Cardiac fibroblast (primary cell): ENCODE results near the gene MAN1A2.
"Not testable (repeated sequence)": the region's sequence is repeated elsewhere in the genome, so short reads cannot be mapped to it uniquely, and the experiment has no call there.

ENCODE experiments used
- DNase-seq, 2 donors: peaks; one replicate each; pipeline versions ENCODE4 v3.0.0 to v3.0.0-alpha.2; 2010; ENCODE audit warnings: low read depth in 2 of 2
- H3K4me3 ChIP-seq, 2 donors: replicated peaks in 1 of 2; 1 replicate in 1 of 2; 2 replicates in 1 of 2; pipeline ENCODE4 v1.5.1; 2011; ENCODE audit warnings: low read depth in 2 of 2, low read length in 2 of 2, mild to moderate bottlenecking in 2 of 2, moderate library complexity in 1 of 2
- TF ChIP-seq, protein P1 (sequence below): IDR thresholded peaks from one replicate; pipeline ENCODE4 v1.5.1; 2011; ENCODE audit warnings: low read depth, mild to moderate bottlenecking, low read length, inconsistent platforms

The MAN1A2 gene

GRCh38 chr1:117367046-117368025 lies at the start of gene MAN1A2:
Gene MAN1A2 (plus strand): TSS chr1:117367449. CDS start chr1:117368184, 735 bp downstream.
- H3K4me3 ChIP-seq: peak within 1 kb of the TSS; percentile 83 to 87
- TF ChIP-seq, protein P1, sequence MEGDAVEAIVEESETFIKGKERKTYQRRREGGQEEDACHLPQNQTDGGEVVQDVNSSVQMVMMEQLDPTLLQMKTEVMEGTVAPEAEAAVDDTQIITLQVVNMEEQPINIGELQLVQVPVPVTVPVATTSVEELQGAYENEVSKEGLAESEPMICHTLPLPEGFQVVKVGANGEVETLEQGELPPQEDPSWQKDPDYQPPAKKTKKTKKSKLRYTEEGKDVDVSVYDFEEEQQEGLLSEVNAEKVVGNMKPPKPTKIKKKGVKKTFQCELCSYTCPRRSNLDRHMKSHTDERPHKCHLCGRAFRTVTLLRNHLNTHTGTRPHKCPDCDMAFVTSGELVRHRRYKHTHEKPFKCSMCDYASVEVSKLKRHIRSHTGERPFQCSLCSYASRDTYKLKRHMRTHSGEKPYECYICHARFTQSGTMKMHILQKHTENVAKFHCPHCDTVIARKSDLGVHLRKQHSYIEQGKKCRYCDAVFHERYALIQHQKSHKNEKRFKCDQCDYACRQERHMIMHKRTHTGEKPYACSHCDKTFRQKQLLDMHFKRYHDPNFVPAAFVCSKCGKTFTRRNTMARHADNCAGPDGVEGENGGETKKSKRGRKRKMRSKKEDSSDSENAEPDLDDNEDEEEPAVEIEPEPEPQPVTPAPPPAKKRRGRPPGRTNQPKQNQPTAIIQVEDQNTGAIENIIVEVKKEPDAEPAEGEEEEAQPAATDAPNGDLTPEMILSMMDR: no peak
- DNase-seq: peak; percentile 71 to 85

GRCh38 chr1:117318011-117318410 lies 49.2 kb upstream of the MAN1A2 start:
- no peak overlapping the region for H3K4me3 ChIP-seq
- no peak for DNase-seq
- TF ChIP-seq, protein P1: no peak

DNA sequence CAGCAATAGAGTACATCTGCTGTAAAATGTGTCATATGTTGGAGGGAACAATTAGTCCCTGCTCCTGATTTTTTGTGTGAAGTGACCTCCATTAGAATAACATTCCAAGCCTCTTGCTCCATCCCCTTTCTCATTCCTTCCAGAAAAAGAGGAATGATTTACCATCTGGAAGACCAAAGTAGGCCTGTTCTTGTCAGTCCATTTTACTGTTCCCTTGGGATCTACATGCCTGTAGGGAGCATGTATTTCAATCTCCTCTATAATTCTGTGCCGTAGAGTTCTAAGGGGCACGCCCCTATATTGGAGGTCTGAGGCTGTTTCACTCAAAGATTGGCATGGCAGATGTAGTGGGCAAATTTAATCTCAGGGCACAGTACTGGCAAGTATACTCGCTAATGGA lies 48.8 kb upstream of the MAN1A2 start:
- DNase-seq: no peak
- TF ChIP-seq, protein P1: no peak
- no peak overlapping the region for H3K4me3 ChIP-seq

DNA sequence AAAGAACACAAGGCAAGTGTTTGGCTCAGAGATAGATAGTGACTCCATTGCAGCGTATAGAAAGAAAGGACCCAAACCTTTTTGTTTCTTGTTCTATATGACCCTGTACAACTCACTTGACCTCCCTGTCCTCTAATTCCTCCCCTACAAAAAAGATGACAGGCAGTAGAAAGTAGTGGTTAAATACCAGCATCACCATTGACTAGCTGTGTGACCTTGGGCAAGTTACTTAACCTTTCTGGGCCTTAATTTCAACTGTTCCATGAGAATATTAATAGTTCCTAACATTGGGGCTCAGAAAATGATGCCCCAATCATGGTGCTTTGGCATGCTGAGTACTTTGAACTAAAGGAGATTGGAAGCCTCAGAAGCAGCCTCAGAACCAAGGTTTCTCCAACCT lies 46.7 kb upstream of the MAN1A2 start:
- no peak overlapping the region for H3K4me3 ChIP-seq
- no peak for DNase-seq
- TF ChIP-seq, protein P1: no peak

DNA sequence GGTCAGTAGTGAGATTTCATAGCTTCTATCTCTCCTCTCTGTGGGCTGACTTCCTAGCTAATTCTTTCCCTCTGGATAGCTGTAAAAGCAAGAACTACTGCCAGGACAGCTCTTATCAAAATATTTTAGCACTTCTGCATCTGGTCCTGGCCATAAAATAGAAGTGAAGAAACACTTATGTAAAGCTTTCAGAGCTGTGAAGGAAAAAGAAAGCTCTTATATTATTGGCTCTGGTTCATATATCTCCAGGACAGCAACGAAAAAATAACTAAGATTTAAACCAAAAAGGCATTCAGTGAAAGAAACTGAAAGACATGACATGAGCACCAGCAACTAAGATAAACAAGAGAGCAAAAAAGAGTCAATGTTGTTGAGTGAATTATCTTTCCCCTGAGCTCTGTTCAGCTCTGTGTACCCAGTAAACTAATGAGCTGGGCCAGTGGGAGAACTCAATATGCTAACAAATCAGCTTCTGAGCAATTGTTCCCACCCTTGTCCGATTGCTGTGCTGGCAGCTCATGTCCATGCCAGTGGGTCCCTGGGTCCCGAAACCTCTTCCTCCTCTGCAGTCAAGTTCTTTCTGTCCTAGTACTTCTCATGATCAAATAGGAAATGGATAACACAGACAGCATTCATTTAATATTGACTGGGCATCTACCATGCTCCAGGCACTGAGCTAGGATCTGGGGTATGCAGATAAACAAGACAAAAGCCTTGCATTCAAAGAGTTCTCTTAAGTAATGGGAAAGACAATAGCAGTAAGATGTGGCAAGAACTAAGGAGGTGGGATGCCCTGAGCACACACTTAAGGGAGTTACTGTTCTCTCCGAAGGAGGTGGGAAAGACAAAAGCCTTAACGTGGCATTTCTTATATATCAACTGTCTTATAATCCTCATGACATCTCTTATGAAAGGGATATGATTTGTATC lies 45.3 kb upstream of the MAN1A2 start:
- no peak overlapping the region for H3K4me3 ChIP-seq
- DNase-seq: peak in 1 of 2 donors; percentile 51
- TF ChIP-seq, protein P1: no peak

DNA sequence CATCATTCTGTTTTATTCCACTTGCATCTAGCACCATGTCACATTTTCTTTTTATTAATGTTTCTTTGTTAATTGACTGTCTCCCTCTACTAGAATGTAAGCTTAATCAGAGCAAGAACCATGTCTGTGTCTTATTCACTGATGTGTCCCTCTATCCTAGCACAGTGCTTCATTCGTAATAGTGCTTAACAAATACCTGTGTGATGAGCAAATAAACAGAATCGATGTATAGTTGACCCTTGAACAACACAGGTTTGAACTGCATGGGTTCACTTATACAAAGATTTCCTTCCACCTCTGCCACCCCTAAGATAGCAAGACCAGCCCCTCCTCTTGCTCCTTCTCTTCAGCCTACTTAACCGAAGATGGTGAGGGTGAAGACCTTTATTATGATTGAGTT lies 42.9 kb upstream of the MAN1A2 start:
- TF ChIP-seq, protein P1: no peak
- DNase-seq: no peak
- H3K4me3 ChIP-seq: no peak overlapping the region

GRCh38 chr1:117326035-117326434 lies 41.2 kb upstream of the MAN1A2 start:
- DNase-seq, H3K4me3 ChIP-seq: not testable (repeated sequence)
